Endodermal cell (in vitro differentiated cells): Measurements from ENCODE around the gene GJC1. TPM values are rescaled to one million over a fixed set of nuclear protein-coding genes. Genes with fewer than 3 reads are reported as not detected.
A peak's percentile ranks its signal among the peaks of the same experiment; 100 is the strongest.

Experiments used
- DNase-seq: peaks from one replicate; pipeline ENCODE4 v3.0.0-alpha.2; 2017
- H3K27ac ChIP-seq: 2 replicates; pipeline ENCODE4 v1.5.1; 2013; ENCODE audit warnings: mild to moderate bottlenecking, low read depth, low read length, moderate library complexity
- H3K27me3 ChIP-seq: 2 replicates; pipeline ENCODE4 v1.6.1; 2013; ENCODE audit warnings: mild to moderate bottlenecking, low read length, moderate library complexity; ENCODE audit not compliant: insufficient read depth, control insufficient read depth, poor library complexity, severe bottlenecking
- H3K36me3 ChIP-seq: 2 replicates; pipeline ENCODE4 v1.7.0; 2013; ENCODE audit warnings: mild to moderate bottlenecking, low read length, moderate library complexity; ENCODE audit not compliant: control insufficient read depth, insufficient read depth
- H3K4me1 ChIP-seq: one replicate; pipeline ENCODE4 v1.7.0; 2013; ENCODE audit warnings: low read length; ENCODE audit not compliant: control insufficient read depth, insufficient read depth
- H3K4me3 ChIP-seq: 2 replicates; pipeline ENCODE4 v1.5.1; 2013; ENCODE audit warnings: mild to moderate bottlenecking, low read length, moderate library complexity
- H3K9ac ChIP-seq: 2 replicates; pipeline ENCODE4 v1.6.1; 2013; ENCODE audit warnings: mild to moderate bottlenecking, low read length, moderate library complexity; ENCODE audit not compliant: poor library complexity, severe bottlenecking; ENCODE audit errors: extremely low read depth
- H3K9me3 ChIP-seq: 2 replicates; pipeline ENCODE4 v1.6.1; 2013; ENCODE audit warnings: mild to moderate bottlenecking, low read length, moderate library complexity; ENCODE audit not compliant: control insufficient read depth
- H3K27ac Mint-ChIP-seq: 2 replicates; pipeline ENCODE4 v1.8.0; 2020; ENCODE audit warnings: mixed read lengths
- H3K27me3 Mint-ChIP-seq: 2 replicates; pipeline ENCODE4 v1.8.0; 2021; ENCODE audit warnings: mild to moderate bottlenecking, mixed read lengths; ENCODE audit not compliant: insufficient read depth
- H3K36me3 Mint-ChIP-seq: 2 replicates; pipeline ENCODE4 v1.8.0; 2020; ENCODE audit warnings: low read depth, mixed read lengths
- H3K4me1 Mint-ChIP-seq: 2 replicates; pipeline ENCODE4 v1.8.0; 2020; ENCODE audit warnings: mixed read lengths
- H3K4me3 Mint-ChIP-seq: 2 replicates; pipeline ENCODE4 v1.8.0; 2020; ENCODE audit warnings: mild to moderate bottlenecking, moderate library complexity, mixed read lengths
- H3K9me3 Mint-ChIP-seq: 2 replicates; pipeline ENCODE4 v1.8.0; 2020; ENCODE audit warnings: mild to moderate bottlenecking, mixed read lengths
- WGBS, 2 experiments: methylation state at CpG; one replicate each; pipeline versions ENCODE4 v1.1.5 to v1.1.7; 2013; ENCODE audit warnings: missing lambda C conversion rate in 2 of 2, mixed read lengths in 1 of 2; ENCODE audit not compliant: insufficient coverage in 1 of 2, insufficient read length in 1 of 2; 5-methylcytosine and 5-hydroxymethylcytosine counted together
- total RNA-seq, 2 donors: library from RNA; stranded (reverse); fragmentation: NEBNext Ultra II Directional in 1 of 2; extraction: Animal tissue kit (Norgen Biotek cat#: 25700) in 1 of 2; gene quantifications; 2 replicates in 1 of 2; 3 replicates in 1 of 2; pipeline ENCODE4 v1.2.1, GENCODE V29; 2021
- TF ChIP-seq, protein P1 (sequence below): fragments of 200-600 bp; sonication (generic); conservative IDR thresholded peaks from 2 replicates; pipeline ENCODE4 v1.5.0; 2021; ENCODE audit warnings: antibody characterized with exemption, mild to moderate bottlenecking

Gene GJC1
- total RNA-seq, 2 donors from 2014 or later: 81.9 to 108 TPM

DNA sequence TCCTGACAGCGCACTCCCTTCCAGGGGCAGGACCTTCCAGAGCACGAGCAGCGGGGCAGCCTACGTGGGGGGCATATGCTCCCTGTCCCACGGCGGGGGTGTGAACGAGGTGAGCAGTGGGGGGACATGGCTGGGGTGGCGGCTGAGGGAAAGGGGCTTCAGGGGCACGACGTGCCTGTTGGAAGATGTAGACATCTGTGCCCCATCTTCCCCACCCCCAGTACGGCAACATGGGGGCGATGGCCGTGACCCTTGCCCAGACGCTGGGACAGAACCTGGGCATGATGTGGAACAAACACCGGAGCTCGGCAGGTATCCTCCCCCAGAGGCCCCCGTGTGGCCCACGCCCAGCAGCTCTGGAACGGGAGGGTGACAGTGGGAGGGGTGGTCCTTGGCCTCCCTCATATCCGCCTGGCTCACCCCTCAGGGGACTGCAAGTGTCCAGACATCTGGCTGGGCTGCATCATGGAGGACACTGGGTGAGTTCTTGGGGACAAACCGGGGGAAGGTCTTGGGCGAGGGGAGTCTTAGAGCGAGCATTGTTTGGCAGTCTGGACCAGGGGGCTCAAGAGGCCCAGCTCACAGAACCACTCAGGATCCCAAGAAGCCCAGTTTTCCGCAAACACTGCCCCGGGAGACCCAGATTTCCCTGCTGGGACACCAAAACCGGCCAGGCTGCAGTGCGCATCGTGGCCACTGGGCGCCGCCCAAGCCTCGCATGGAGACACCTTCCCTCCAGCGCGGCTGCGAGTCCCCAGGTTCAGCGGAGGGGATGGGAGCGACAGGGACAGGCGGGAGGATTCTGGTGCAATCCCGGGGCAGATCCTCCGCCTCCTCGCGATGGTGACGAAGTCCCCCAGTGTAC, 55.6 kb downstream of the GJC1 start:
- H3K4me1 Mint-ChIP-seq: no peaks in the 10 kb centered on the region
- TF ChIP-seq, protein P1, sequence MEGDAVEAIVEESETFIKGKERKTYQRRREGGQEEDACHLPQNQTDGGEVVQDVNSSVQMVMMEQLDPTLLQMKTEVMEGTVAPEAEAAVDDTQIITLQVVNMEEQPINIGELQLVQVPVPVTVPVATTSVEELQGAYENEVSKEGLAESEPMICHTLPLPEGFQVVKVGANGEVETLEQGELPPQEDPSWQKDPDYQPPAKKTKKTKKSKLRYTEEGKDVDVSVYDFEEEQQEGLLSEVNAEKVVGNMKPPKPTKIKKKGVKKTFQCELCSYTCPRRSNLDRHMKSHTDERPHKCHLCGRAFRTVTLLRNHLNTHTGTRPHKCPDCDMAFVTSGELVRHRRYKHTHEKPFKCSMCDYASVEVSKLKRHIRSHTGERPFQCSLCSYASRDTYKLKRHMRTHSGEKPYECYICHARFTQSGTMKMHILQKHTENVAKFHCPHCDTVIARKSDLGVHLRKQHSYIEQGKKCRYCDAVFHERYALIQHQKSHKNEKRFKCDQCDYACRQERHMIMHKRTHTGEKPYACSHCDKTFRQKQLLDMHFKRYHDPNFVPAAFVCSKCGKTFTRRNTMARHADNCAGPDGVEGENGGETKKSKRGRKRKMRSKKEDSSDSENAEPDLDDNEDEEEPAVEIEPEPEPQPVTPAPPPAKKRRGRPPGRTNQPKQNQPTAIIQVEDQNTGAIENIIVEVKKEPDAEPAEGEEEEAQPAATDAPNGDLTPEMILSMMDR: peak; percentile 96
- Histone ChIP-seq H3K27me3 (peaks cover 16% of the 10 kb centered on the region), H3K4me3 (peak overlapping the region; percentile 77), H3K9me3 (no peaks in the 10 kb centered on the region), H3K36me3 (no peaks in the 10 kb centered on the region), H3K27ac (no peak overlapping the region), H3K9ac (no peak overlapping the region), H3K4me1 (peaks cover 4% of the 10 kb centered on the region)
- no peaks in the 10 kb centered on the region for H3K36me3 Mint-ChIP-seq
- peak overlapping the region; percentile 52 for H3K27ac Mint-ChIP-seq
- peaks cover 44% of the 10 kb centered on the region for H3K27me3 Mint-ChIP-seq
- peak; percentile 100 for DNase-seq
- H3K9me3 Mint-ChIP-seq: no peaks in the 10 kb centered on the region
- 36 to 49% methylated on average over 17 to 42 of the region's 42 CpGs for WGBS, 2 experiments
- H3K4me3 Mint-ChIP-seq: peak overlapping the region; percentile 64

DNA sequence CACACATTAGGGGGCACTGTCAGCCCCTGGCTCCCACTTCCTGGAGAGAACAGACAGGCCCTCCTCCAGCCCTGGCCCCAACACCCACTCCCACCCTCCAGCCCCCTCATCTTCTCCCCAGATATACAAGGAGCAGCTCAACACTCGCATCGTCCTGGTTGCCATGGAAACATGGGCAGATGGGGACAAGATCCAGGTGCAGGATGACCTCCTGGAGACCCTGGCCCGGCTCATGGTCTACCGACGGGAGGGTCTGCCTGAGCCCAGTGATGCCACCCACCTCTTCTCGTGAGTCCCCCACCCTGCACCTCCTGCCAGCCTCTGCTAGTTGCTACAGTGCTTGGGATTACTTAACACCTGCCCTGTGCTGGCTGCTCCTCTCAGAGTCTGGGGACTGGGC, 56.9 kb downstream of the GJC1 start:
- Mint-ChIP-seq H3K27ac (no peak overlapping the region), H3K36me3 (no peaks in the 10 kb centered on the region), H3K27me3 (peaks cover 39% of the 10 kb centered on the region), H3K4me3 (no peak overlapping the region), H3K4me1 (peaks cover 4% of the 10 kb centered on the region), H3K9me3 (no peaks in the 10 kb centered on the region)
- H3K27me3 ChIP-seq: peaks cover 16% of the 10 kb centered on the region
- no peaks in the 10 kb centered on the region for H3K36me3 ChIP-seq
- no peak for DNase-seq
- H3K9me3 ChIP-seq: no peaks in the 10 kb centered on the region
- TF ChIP-seq, protein P1: no peak
- peaks cover 7% of the 10 kb centered on the region for H3K4me1 ChIP-seq
- no peak overlapping the region for H3K9ac ChIP-seq
- H3K27ac ChIP-seq: no peak overlapping the region
- H3K4me3 ChIP-seq: no peak overlapping the region
- 88% methylated on average over 6 of the region's 6 CpGs for WGBS, 2 experiments

DNA sequence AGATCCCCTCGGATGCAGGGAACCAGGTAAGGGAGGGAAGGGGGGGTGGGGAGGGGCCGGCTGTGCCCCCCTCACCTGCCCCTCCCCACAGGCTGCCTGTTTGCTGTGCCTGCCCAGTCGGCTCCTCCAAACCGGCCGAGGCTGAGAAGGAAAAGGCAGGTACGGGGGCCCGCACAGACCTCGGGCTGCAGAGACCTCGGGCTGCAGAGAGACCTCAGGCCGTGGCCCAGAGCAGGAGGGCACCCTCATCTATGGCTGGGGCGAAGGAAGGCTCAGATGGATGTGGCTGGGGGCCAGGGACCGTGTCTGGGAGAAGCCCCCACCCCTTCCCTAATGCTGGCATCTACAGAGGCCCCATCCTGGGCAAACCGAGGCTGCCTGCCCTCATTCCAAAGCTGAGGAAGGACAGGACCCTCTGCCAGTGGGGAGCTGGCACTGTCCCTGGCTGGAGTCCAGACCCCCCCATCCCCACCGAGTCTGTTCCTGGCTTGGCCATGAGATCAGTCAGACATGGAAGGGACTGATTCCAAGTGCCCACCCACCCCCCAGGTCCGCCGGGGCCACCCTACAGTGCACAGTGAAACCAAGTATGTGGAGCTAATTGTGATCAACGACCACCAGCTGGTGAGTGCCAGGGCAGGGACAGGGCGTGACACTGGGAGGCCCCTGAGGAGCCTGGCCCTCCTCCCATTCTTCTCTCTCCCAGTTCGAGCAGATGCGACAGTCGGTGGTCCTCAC, 57.6 kb downstream of the GJC1 start:
- Mint-ChIP-seq H3K27me3 (peaks cover 35% of the 10 kb centered on the region), H3K36me3 (no peaks in the 10 kb centered on the region), H3K4me1 (peaks cover 10% of the 10 kb centered on the region), H3K4me3 (no peak overlapping the region), H3K27ac (no peak overlapping the region), H3K9me3 (no peaks in the 10 kb centered on the region)
- TF ChIP-seq, protein P1: no peak
- no peak for DNase-seq
- Histone ChIP-seq H3K9me3 (no peaks in the 10 kb centered on the region), H3K4me1 (peaks cover 14% of the 10 kb centered on the region), H3K36me3 (no peaks in the 10 kb centered on the region), H3K4me3 (no peak overlapping the region), H3K9ac (no peak overlapping the region), H3K27me3 (peaks cover 15% of the 10 kb centered on the region), H3K27ac (no peak overlapping the region)
- WGBS, 2 experiments: 88% methylated on average over 20 of the region's 21 CpGs; no CpG with 5 or more reads in 1 of the 2 experiments
